Psoas muscle (tissue), 8 donors: Measurements from ENCODE around the gene PPRC1. TPM values are rescaled to one million over a fixed set of nuclear protein-coding genes. Genes with fewer than 3 reads are reported as not detected.

Experiments used
- ATAC-seq, 4 donors: fragments of 200-7000 bp; cut with Tn5 transposase; one replicate each; pipeline ENCODE4 v1.9.1; 2020; ENCODE audit warnings: moderate library complexity in 3 of 4, mild to moderate bottlenecking in 2 of 4
- DNase-seq, 2 donors: peaks; one replicate each; pipeline ENCODE4 v3.0.0-alpha.2; 2020
- H3K27ac ChIP-seq: fragments of 200-600 bp; one replicate; pipeline ENCODE4 v1.8.0; 2022
- H3K27me3 ChIP-seq, 3 donors: fragments of 200-600 bp in 1 of 3; one replicate each; pipeline versions ENCODE4 v1.6.1 to v1.8.0; 2013 to 2022; ENCODE audit warnings: low read length in 2 of 3, mild to moderate bottlenecking in 2 of 3, moderate library complexity in 1 of 3; ENCODE audit not compliant: insufficient read depth in 3 of 3
- H3K36me3 ChIP-seq, 2 donors: fragments of 200-600 bp in 1 of 2; one replicate each; pipeline versions ENCODE4 v1.6.1 to v1.8.0; 2013 to 2022; ENCODE audit warnings: low read depth in 1 of 2, mild to moderate bottlenecking in 1 of 2, moderate library complexity in 1 of 2; ENCODE audit not compliant: insufficient read depth in 1 of 2
- H3K4me1 ChIP-seq: fragments of 200-600 bp; one replicate; pipeline ENCODE4 v1.8.0; 2022
- H3K4me3 ChIP-seq: fragments of 200-600 bp; one replicate; pipeline ENCODE4 v1.8.0; 2022; ENCODE audit warnings: mild to moderate bottlenecking
- H3K9me3 ChIP-seq: fragments of 200-600 bp; one replicate; pipeline ENCODE4 v1.8.0; 2022
- WGBS, 3 donors: extraction: QIAGEN DNeasy Blood & Tissue Kit; methylation state at CpG; one replicate each; pipeline versions ENCODE4 v1.1.6 to v1.1.7; 2013; 5-methylcytosine and 5-hydroxymethylcytosine counted together
- intact Hi-C, 2 donors: fragments of 100-400 bp; cut with DNase I; formaldehyde crosslinking; loops; one replicate each; pipeline versions ENCODE4 v1.11.0 to v1.14.2; 2022
- long read RNA-seq, 2 donors: library from polyadenylated mRNA; unstranded; transcript quantifications; one replicate each; pipeline ENCODE4 v2.0.0, GENCODE V29; 2021
- polyA plus RNA-seq, 3 donors: library from polyadenylated mRNA; stranded (reverse); fragments of 200-250 nt; gene quantifications; one replicate each; pipeline ENCODE4 v1.2.3, GENCODE V29; 2013
- total RNA-seq, 4 donors: library from RNA; stranded (reverse); fragmentation: NEBNext Ultra II Directional in 2 of 4; extraction: Animal tissue kit (Norgen Biotek cat#: 25700) in 2 of 4; gene quantifications; one replicate each; pipeline versions ENCODE4 v1.2.1 to v1.2.4, GENCODE V29; 2021 to 2023
- TF ChIP-seq, protein P1 (sequence below): fragments of 200-600 bp; IDR thresholded peaks from one replicate; pipeline ENCODE4 v1.8.0; 2022; ENCODE audit warnings: antibody characterized with exemption
- donor health status: healthy with polysubstance abuse.
- donor health status: DM: no; HTN: no; CAD: no; lungs with moderate emphysema.
- donor health status: Bipolar disorder and iron deficiency.
- donor health status: healthy.
- donor health status: DM: yes; HTN: yes; CAD: no.
- donor health status: DM: no; HTN: no; CAD: no.
- donor health status: DM: no; HTN: no; CAD: no.
- donor health status: DM: yes; HTN: yes; CAD: no.

PPRC1 gene
- 10 to 100 TPM; 14.9 to 57.5 (median 32.1) TPM for total RNA-seq
- 10 to 100 TPM; 14.7 to 32.2 (median 15.5) TPM for polyA plus RNA-seq
- long read RNA-seq, donor 1, partial matches to known transcripts, result 11 of 12 reads
- long read RNA-seq, donor 1, other reads (novel, unspliced or antisense), result 0 of 12 reads
- long read RNA-seq, donor 2, partial matches to known transcripts, result 22 of 33 reads
- long read RNA-seq, donor 2, other reads (novel, unspliced or antisense), result 7 of 33 reads

DNA sequence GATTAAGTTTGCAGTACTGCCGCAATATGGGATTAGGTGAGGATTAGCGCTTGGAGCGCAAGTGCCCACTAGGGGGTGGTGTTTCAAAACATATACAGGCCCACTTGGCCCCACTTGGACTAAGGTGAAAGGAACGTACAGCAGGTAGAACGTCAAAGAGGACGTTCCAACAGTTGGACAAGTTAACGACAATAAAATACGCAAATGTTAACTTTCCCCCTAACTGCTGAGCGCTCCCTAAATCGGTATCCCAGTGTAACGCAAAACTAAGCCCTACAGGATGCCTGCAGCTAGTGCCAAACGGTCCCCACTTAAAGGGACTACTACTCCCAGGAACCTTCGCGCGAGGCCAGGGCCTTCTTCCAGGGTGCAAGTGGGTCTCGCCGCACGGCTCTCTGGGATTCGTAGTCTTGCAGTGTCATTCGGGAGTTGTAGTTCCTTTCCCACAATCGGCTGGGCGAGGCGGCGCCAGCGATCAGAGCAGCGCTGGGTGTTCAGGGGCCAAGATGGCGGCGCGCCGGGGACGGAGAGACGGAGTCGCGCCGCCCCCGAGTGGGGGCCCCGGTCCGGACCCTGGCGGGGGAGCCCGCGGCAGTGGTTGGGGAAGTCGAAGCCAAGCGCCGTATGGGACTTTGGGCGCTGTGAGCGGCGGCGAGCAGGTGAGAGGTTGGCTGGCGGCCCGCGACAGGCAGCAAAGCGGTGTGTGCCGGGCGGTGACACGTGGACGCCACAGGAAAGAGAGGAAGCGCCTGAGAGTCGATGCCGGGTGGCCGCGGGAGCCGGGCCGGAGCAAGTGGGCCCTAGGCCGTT is at the start of gene PPRC1:
TSS of gene PPRC1 (plus strand) at position 478 of the 810 bp plus-strand sequence. CDS start at position 507, 29 bp downstream.
- H3K27me3 ChIP-seq, result no peaks in the 10 kb centered on the region
- peak within 1 kb of the TSS; percentile 100 for H3K4me3 ChIP-seq
- H3K36me3 ChIP-seq, result peaks cover 0 to 6% of the 10 kb centered on the region in 2 donors
- peaks cover 27% of the 10 kb centered on the region for H3K4me1 ChIP-seq
- WGBS, 3 donors, result 0 to 1% (median 0%) methylated on average over 53 to 64 of the region's 64 CpGs
- TF ChIP-seq, protein P1, sequence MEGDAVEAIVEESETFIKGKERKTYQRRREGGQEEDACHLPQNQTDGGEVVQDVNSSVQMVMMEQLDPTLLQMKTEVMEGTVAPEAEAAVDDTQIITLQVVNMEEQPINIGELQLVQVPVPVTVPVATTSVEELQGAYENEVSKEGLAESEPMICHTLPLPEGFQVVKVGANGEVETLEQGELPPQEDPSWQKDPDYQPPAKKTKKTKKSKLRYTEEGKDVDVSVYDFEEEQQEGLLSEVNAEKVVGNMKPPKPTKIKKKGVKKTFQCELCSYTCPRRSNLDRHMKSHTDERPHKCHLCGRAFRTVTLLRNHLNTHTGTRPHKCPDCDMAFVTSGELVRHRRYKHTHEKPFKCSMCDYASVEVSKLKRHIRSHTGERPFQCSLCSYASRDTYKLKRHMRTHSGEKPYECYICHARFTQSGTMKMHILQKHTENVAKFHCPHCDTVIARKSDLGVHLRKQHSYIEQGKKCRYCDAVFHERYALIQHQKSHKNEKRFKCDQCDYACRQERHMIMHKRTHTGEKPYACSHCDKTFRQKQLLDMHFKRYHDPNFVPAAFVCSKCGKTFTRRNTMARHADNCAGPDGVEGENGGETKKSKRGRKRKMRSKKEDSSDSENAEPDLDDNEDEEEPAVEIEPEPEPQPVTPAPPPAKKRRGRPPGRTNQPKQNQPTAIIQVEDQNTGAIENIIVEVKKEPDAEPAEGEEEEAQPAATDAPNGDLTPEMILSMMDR, result peak; percentile 86
- ATAC-seq, result peak; percentile 94 to 95 (median 95)
- peak within 1 kb of the TSS; percentile 99 for H3K27ac ChIP-seq
- H3K9me3 ChIP-seq, result no peaks in the 10 kb centered on the region
- peak; percentile 99 for DNase-seq
- intact Hi-C loops, result no loop called here

DNA sequence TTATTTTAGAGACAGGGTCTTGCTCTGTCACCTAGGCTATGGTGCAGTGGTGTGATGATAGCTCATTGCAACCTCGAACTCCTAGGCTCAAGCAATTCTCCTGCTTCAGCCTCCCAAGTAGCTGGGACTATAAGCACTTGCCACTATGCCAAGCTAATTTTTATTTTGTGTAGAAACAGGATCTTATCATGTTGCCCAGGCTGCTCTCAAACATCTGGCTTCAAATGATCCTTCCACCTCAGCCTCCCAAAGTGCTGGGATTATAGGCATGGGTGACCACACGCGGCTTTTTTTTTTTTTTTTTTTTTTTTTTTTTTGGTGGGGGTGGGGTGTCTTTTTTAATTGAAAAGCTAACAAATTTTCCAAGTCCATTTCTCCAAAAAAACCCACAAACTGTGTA is 49.3 kb upstream of the PPRC1 start:
- H3K36me3 ChIP-seq, result no peaks in the 10 kb centered on the region
- TF ChIP-seq, protein P1, result no peak
- intact Hi-C loops, result no loop called here
- H3K4me1 ChIP-seq, result no peaks in the 10 kb centered on the region
- DNase-seq (no peak), ATAC-seq (no peak)
- 80 to 87% (median 84%) methylated on average over 3 of the region's 3 CpGs for WGBS, 3 donors
- H3K9me3 ChIP-seq, result no peaks in the 10 kb centered on the region
- H3K4me3 ChIP-seq, result no peak overlapping the region
- no peak overlapping the region for H3K27ac ChIP-seq
- no peaks in the 10 kb centered on the region for H3K27me3 ChIP-seq

DNA sequence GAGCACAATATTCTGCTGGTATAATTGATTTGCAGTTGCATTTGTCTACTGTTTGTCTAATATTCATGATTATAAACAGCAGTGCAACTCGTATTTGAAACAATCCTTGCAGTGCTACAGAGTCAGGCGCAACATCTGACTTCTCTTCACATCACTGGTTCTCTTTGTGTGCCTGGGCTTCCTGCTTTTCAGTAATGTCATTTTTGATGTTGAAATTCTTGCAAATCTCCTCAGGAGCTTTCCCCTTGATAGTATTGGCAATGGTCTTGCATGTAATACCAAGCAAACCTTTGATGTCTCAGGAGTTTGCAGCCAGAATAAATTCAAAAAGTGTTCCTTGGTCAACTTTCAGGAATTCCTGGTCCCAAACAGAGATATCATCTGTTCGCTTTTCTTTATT is 47.5 kb upstream of the PPRC1 start:
- Histone ChIP-seq H3K4me3 (no peak overlapping the region), H3K27ac (no peak overlapping the region), H3K4me1 (no peaks in the 10 kb centered on the region), H3K36me3 (no peaks in the 10 kb centered on the region), H3K9me3 (no peaks in the 10 kb centered on the region), H3K27me3 (no peaks in the 10 kb centered on the region)
- DNase-seq (no peak), ATAC-seq (no peak)
- TF ChIP-seq, protein P1, result no peak
- intact Hi-C loops, result no loop called here
- WGBS, 3 donors, result 90 to 93% (median 93%) methylated on average over 3 of the region's 3 CpGs

- WGBS, 3 donors, result 93 to 96% (median 95%) methylated on average over 8 of the region's 8 CpGs
Measured at GRCh38 chr10:102086196-102086595, 46.6 kb upstream of the PPRC1 start.

More at GRCh38 chr10:102086196-102086595, 46.6 kb upstream of the PPRC1 start:
- H3K27me3 ChIP-seq, result no peaks in the 10 kb centered on the region
- no peaks in the 10 kb centered on the region for H3K36me3 ChIP-seq
- no peak for DNase-seq
- H3K4me1 ChIP-seq, result no peaks in the 10 kb centered on the region
- no peak overlapping the region for H3K4me3 ChIP-seq
- intact Hi-C loops, result no loop called here
- no peak for ATAC-seq
- H3K27ac ChIP-seq, result no peak overlapping the region
- no peaks in the 10 kb centered on the region for H3K9me3 ChIP-seq
- TF ChIP-seq, protein P1, result no peak
